HUES64 (cell line): ENCODE measurements around the gene ATG16L1. TPM values are rescaled to one million over a fixed set of nuclear protein-coding genes. Genes with fewer than 3 reads are reported as not detected.

Experiments
- H3K27ac ChIP-seq: 2 replicates; pipeline ENCODE4 v1.7.0; 2013; ENCODE audit warnings: low read depth, low read length, inconsistent platforms
- H3K27me3 ChIP-seq: 2 replicates; pipeline ENCODE4 v1.6.1; 2013; ENCODE audit warnings: mild to moderate bottlenecking, low read length; ENCODE audit not compliant: insufficient read depth
- H3K36me3 ChIP-seq: 2 replicates; pipeline ENCODE4 v1.6.1; 2013; ENCODE audit warnings: mild to moderate bottlenecking, low read length; ENCODE audit not compliant: insufficient read depth
- H3K4me1 ChIP-seq: 2 replicates; pipeline ENCODE4 v1.6.1; 2013; ENCODE audit warnings: mild to moderate bottlenecking, low read length, moderate library complexity; ENCODE audit not compliant: insufficient read depth
- H3K4me3 ChIP-seq: 2 replicates; pipeline ENCODE4 v1.5.1; 2013; ENCODE audit warnings: mild to moderate bottlenecking, low read length, moderate library complexity
- H3K9ac ChIP-seq: 2 replicates; pipeline ENCODE4 v1.6.1; 2013; ENCODE audit warnings: mild to moderate bottlenecking, low read depth, low read length
- H3K9me3 ChIP-seq: 2 replicates; pipeline ENCODE4 v1.6.1; 2013; ENCODE audit warnings: low read depth, low read length; ENCODE audit not compliant: insufficient read depth
- WGBS: fragments of 150-250, 120-280 bp; methylation state at CpG from one replicate; pipeline ENCODE4 v1.1.7; 2013; ENCODE audit warnings: missing lambda C conversion rate; 5-methylcytosine and 5-hydroxymethylcytosine counted together
- polyA plus RNA-seq, 2 experiments: library from polyadenylated mRNA; stranded (reverse); fragments of 50-300 nt; gene quantifications; one replicate each; pipeline ENCODE4 v1.2.3, GENCODE V29; 2013

ATG16L1 gene
- polyA plus RNA-seq (2013, experiment 1 of 2): 15.9 TPM
- polyA plus RNA-seq (2013, experiment 2 of 2): 13.7 TPM

GRCh38 chr2:233251306-233252116 is at the start of gene ATG16L1:
TSS of gene ATG16L1 (plus strand) at chr2:233251673. CDS start at chr2:233251828, 155 bp downstream.
- peak within 1 kb of the TSS; percentile 63 for H3K27ac ChIP-seq
- H3K9ac ChIP-seq: peak within 1 kb of the TSS; percentile 83
- H3K27me3 ChIP-seq: no peaks in the 10 kb centered on the region
- peaks cover 6% of the 10 kb centered on the region; the same call in 1 of the 2 replicates for H3K4me1 ChIP-seq
- peaks cover 31% of the 10 kb centered on the region for H3K36me3 ChIP-seq
- WGBS: 1% methylated on average over 75 of the region's 75 CpGs
- H3K9me3 ChIP-seq: peaks cover 14% of the 10 kb centered on the region
- peak within 1 kb of the TSS; percentile 73 for H3K4me3 ChIP-seq

- Histone ChIP-seq H3K27ac (no peak overlapping the region), H3K36me3 (no peaks in the 10 kb centered on the region), H3K4me3 (no peak overlapping the region), H3K4me1 (no peaks in the 10 kb centered on the region), H3K9ac (no peak overlapping the region), H3K9me3 (peaks cover 9% of the 10 kb centered on the region), H3K27me3 (peaks cover 4% of the 10 kb centered on the region; the same call in 1 of the 2 replicates)
- 91% methylated on average over 5 of the region's 5 CpGs for WGBS
Observed at GRCh38 chr2:233202531-233202944, 48.9 kb upstream of the ATG16L1 start.

- no peaks in the 10 kb centered on the region for H3K36me3 ChIP-seq
- peaks cover 4% of the 10 kb centered on the region; the same call in 1 of the 2 replicates for H3K27me3 ChIP-seq
- H3K4me1 ChIP-seq: 0 out of 2 replicates have a peak, but pooled peaks cover under 1% of the 10 kb centered on the region
- no peak overlapping the region for H3K27ac ChIP-seq
- 97% methylated on average over 5 of the region's 5 CpGs for WGBS
- H3K4me3 ChIP-seq: no peak overlapping the region
- H3K9ac ChIP-seq: no peak overlapping the region
- H3K9me3 ChIP-seq: peaks cover 9% of the 10 kb centered on the region
Observed at GRCh38 chr2:233203060-233203459, 48.4 kb upstream of the ATG16L1 start.

- Histone ChIP-seq H3K27ac (no peak overlapping the region), H3K9me3 (peaks cover 9% of the 10 kb centered on the region), H3K27me3 (peaks cover 4% of the 10 kb centered on the region; the same call in 1 of the 2 replicates), H3K4me1 (peaks cover 13% of the 10 kb centered on the region; the same call in 1 of the 2 replicates), H3K9ac (no peak overlapping the region), H3K36me3 (no peaks in the 10 kb centered on the region), H3K4me3 (no peak overlapping the region)
- WGBS: 96% methylated on average over 50 of the region's 50 CpGs
Observed at GRCh38 chr2:233204286-233204936, 47.1 kb upstream of the ATG16L1 start.

GRCh38 chr2:233208382-233209116 is 42.9 kb upstream of the ATG16L1 start:
- Histone ChIP-seq H3K27ac (peak overlapping the region; percentile 53; the same call in 1 of the 2 replicates), H3K9me3 (peaks cover 2% of the 10 kb centered on the region; the same call in 1 of the 2 replicates), H3K27me3 (no peaks in the 10 kb centered on the region), H3K9ac (no peak overlapping the region), H3K4me3 (no peak overlapping the region), H3K36me3 (no peaks in the 10 kb centered on the region), H3K4me1 (peaks cover 34% of the 10 kb centered on the region; the same call in 1 of the 2 replicates)
- 69% methylated on average over 10 of the region's 10 CpGs for WGBS

- H3K9me3 ChIP-seq: no peaks in the 10 kb centered on the region
- no peak overlapping the region for H3K4me3 ChIP-seq
- no peak overlapping the region for H3K9ac ChIP-seq
- H3K27ac ChIP-seq: peak overlapping the region; percentile 89; the same call in 1 of the 2 replicates
- H3K27me3 ChIP-seq: no peaks in the 10 kb centered on the region
- 59% methylated on average over 3 of the region's 4 CpGs for WGBS
- H3K4me1 ChIP-seq: peaks cover 34% of the 10 kb centered on the region; the same call in 1 of the 2 replicates
- no peaks in the 10 kb centered on the region for H3K36me3 ChIP-seq
Observed at GRCh38 chr2:233209117-233209532, 42.3 kb upstream of the ATG16L1 start.

GRCh38 chr2:233209533-233210171 is 41.8 kb upstream of the ATG16L1 start:
- peak overlapping the region; percentile 89 for H3K27ac ChIP-seq
- H3K4me1 ChIP-seq: peaks cover 34% of the 10 kb centered on the region; the same call in 1 of the 2 replicates

GRCh38 chr2:233210281-233210680 is 41.2 kb upstream of the ATG16L1 start:
- peaks cover 34% of the 10 kb centered on the region; the same call in 1 of the 2 replicates for H3K4me1 ChIP-seq

More at GRCh38 chr2:233209533-233210171, 41.8 kb upstream of the ATG16L1 start:
- Histone ChIP-seq H3K36me3 (no peaks in the 10 kb centered on the region), H3K9me3 (no peaks in the 10 kb centered on the region), H3K9ac (no peak overlapping the region), H3K4me3 (no peak overlapping the region), H3K27me3 (no peaks in the 10 kb centered on the region)
- WGBS: 6% methylated on average over 9 of the region's 10 CpGs

GRCh38 chr2:233210843-233211547 is 40.5 kb upstream of the ATG16L1 start:
- Histone ChIP-seq H3K36me3 (no peaks in the 10 kb centered on the region), H3K27ac (no peak overlapping the region), H3K9ac (no peak overlapping the region), H3K4me1 (peaks cover 34% of the 10 kb centered on the region; the same call in 1 of the 2 replicates), H3K27me3 (no peaks in the 10 kb centered on the region), H3K4me3 (no peak overlapping the region), H3K9me3 (no peaks in the 10 kb centered on the region)
- WGBS: 79% methylated on average over 18 of the region's 18 CpGs

More at GRCh38 chr2:233210281-233210680, 41.2 kb upstream of the ATG16L1 start:
- H3K9ac ChIP-seq: no peak overlapping the region
- peak overlapping the region; percentile 89; the same call in 1 of the 2 replicates for H3K27ac ChIP-seq
- H3K4me3 ChIP-seq: no peak overlapping the region
- no peaks in the 10 kb centered on the region for H3K36me3 ChIP-seq
- WGBS: 73% methylated on average over 8 of the region's 8 CpGs
- H3K27me3 ChIP-seq: no peaks in the 10 kb centered on the region
- no peaks in the 10 kb centered on the region for H3K9me3 ChIP-seq

GRCh38 chr2:233211548-233211895 is 40.0 kb upstream of the ATG16L1 start:
- Histone ChIP-seq H3K9ac (no peak overlapping the region), H3K4me3 (no peak overlapping the region), H3K27ac (no peak overlapping the region), H3K27me3 (no peaks in the 10 kb centered on the region), H3K36me3 (no peaks in the 10 kb centered on the region), H3K4me1 (peaks cover 34% of the 10 kb centered on the region; the same call in 1 of the 2 replicates), H3K9me3 (no peaks in the 10 kb centered on the region)
- 91% methylated on average over 3 of the region's 3 CpGs for WGBS
